NK-92 (cell line): ENCODE results near the gene BMP7.

Source experiments
- DNase-seq: peaks from one replicate; lab custom pipeline; 2025; ENCODE audit not compliant: unreplicated experiment; lab: John Stamatoyannopoulos, UW

Gene BMP7

GRCh38 chr20:57266291-57267157, at the start of gene BMP7:
BMP7 (minus strand) TSS chr20:57266641; CDS start chr20:57266122, 519 bp downstream.
- DNase-seq: no peak

- DNase-seq: no peak
Measured at GRCh38 chr20:57315976-57316480, 49.6 kb upstream of the BMP7 start.

GRCh38 chr20:57315083-57315975, 48.9 kb upstream of the BMP7 start:
- DNase-seq: no peak

- DNase-seq: no peak
Measured at GRCh38 chr20:57313951-57314350, 47.5 kb upstream of the BMP7 start.

- no peak for DNase-seq
Measured at GRCh38 chr20:57313230-57313629, 46.8 kb upstream of the BMP7 start.

DNA sequence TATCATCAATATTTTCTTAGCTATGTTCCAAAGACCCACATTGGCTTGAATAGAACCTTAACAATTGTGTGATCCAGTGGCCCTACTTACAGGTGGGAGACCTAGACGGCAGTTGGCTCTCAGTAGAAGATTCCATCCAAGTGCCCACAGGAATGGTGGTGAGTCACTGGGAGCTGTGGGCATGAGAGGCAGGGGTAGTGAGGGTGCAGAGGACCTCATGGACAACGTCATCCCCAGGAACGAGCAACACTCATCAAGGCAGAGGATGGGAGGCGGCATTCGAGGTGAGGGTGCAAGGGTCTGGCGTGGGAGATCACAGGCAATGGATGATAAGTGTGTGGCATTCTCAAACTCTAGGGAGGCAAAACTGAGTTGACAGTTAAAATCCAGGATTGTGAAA, 45.7 kb upstream of the BMP7 start:
- no peak for DNase-seq

- DNase-seq: no peak
Measured at GRCh38 chr20:57310821-57311514, 44.5 kb upstream of the BMP7 start.

- DNase-seq: no peak
Measured at GRCh38 chr20:57309544-57310115, 43.2 kb upstream of the BMP7 start.

DNA sequence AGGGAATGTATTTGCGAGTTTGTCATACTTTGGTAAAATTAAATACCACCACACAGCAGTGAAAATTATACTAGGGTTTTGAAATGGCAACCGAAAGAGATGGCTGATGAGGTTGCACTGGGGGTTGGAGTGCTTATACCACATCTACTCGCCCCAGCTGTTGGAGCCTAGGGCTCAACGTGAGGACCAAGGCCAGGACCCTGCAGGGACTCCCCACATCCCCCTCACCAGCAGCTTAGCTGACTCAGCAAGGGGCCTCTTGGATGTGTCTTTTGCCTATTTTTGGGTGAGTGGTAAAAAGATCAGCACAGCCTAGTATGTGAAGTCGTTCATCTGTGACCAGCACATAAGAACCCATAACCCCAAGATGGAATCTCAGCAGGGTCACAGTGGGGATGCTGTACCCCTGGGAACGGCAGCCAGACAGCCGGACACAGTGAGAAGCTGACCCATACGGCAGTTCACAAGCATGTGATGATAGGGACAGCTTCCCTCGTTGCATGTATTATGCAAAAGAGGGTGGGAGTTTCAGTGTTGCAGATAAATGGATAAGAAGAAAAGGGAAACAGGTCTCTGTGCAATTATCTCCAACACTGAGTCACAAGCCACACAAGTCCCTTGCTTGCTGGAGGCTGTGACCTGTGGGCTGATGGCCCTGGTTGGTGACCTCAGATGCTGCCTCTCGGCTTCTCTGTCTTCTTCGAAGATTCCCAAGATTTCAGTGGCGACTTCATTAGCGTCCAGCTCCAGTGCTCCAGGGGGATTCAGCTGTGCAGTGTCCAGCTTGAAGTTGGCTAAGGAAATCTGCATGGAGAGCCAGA, 42.2 kb upstream of the BMP7 start:
- DNase-seq: no peak

DNA sequence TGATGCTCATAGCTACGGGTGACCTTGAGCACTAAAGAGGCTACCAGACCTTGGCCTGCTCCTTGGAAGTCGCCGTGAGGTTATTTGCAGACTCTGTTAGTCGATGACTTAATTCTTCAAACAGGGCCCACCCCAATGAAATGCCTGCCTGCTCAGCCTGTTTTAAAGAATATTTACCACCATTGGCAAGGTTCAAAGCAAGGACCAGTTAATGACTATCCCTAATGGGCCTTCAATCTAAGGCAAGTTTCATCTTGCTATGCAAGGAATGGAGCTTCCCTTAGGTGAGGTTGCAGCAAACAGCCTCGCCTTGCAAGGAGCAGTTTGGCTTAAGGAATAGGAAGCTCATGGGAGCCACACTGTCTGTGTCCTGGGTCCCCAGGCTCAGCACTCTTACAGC, 40.3 kb upstream of the BMP7 start:
- DNase-seq: no peak

- DNase-seq: no peak
Measured at GRCh38 chr20:57301026-57301425, 34.6 kb upstream of the BMP7 start.

DNA sequence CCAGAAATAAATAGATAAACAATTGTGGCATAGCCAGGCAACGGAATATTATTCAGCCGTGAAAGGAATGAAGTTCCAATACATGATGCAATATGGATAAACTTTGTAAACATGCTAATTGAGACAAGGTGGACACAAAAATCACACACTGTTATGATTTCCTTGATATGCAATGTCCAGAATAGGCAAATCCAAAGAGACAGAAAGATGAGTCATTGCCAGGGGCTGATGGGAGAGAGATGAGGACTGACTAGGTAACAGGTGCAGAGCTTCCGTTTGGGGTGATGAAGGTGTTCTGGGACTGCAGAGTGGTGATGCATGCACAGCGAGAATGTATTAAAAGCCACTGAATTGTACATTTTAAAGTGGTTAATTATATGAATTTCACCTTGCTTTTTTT, 32.0 kb upstream of the BMP7 start:
- DNase-seq: no peak

- DNase-seq: no peak
Measured at GRCh38 chr20:57294550-57294949, 28.1 kb upstream of the BMP7 start.

DNA sequence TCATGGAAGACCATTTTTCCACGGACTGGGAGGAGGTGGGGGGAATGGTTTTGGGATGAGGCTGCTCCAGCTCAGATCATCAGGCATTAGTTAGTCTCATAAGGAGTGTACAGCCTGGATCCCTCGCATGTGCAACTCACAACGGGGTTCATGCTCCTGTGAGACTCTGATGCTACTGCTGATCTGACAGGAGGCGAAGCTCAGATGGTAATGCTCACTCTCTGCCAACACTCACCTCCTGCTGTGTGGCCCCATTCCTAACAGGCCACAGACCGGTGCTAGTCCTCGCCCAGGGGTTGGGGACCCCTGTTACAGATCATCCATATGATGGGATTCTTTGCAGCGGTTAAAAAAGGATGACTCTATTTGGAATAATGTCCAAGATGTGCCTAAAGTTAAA, 27.6 kb upstream of the BMP7 start:
- DNase-seq: no peak

DNA sequence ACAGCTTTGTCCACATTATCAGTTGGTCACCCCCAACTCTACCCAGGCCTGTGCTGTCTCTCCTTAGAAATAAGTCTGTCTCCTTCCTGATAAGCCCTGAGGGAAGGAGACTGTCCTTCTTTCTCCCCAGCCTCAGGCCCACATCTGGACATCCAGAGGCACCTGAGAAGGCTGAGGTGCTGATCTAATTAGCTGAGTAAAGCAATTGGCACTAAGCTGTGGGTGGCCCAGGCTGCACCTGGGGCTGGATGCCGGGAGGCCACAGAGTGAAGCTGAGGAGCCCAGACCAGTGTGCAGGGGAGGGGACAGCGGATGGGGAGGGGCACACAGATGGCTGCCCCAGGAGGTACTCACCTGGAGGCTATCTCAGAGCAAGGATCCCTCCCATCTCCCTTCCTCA, 26.2 kb upstream of the BMP7 start:
- no peak for DNase-seq

GRCh38 chr20:57291694-57292093, 25.3 kb upstream of the BMP7 start:
- no peak for DNase-seq

DNA sequence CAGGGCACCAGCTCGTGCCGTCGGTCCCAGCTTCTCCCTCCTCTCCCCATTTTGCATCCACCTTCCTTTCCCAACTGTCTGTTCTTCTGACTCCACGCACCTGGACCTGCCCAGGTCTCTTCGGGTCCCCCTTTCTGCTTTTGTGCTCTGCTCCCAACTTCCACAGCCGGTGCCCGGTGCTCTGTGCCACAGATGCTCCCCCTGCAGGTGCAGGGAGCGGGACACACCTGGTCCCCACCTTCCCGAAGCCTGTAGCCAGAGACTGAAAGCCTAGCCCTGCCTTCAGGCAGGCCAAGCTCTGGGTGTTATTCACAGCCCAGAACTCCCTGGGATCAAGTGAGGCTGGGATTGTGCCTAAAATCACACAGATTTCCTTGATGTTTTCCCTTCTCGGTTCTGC, 24.6 kb upstream of the BMP7 start:
- no peak for DNase-seq

- DNase-seq: no peak
Measured at GRCh38 chr20:57290178-57290484, 23.7 kb upstream of the BMP7 start.

GRCh38 chr20:57289391-57290177, 23.1 kb upstream of the BMP7 start:
- DNase-seq: no peak
